A549 (cell line): ENCODE results near the gene NTRK2.

Experiments
- BHLHE40 ChIP-seq: IDR thresholded peaks from 2 replicates; pipeline ENCODE4 v1.6.1; 2012; ENCODE audit warnings: low read depth, low read length, inconsistent platforms
- CHD2 ChIP-seq: fragments of 150-350 bp; IDR thresholded peaks from 2 replicates; pipeline ENCODE4 v1.6.1; 2014; ENCODE audit warnings: low read length; ENCODE audit not compliant: partially characterized antibody
- EHMT2 ChIP-seq: fragments of 200-600 bp; sonication (generic); IDR thresholded peaks from 2 replicates; pipeline ENCODE4 v1.6.1; 2016; ENCODE audit warnings: antibody characterized with exemption, low read depth, mild to moderate bottlenecking, moderate library complexity
- EP300 ChIP-seq, 2 experiments: fragments of >200 bp; sonication (Bioruptor Twin); formaldehyde crosslinking; IDR thresholded peaks; 2 replicates in 1 of 2; 3 replicates in 1 of 2; pipeline ENCODE4 v1.6.1; 2016 to 2017
- FOXS1 ChIP-seq: fragments of 250-450 bp; sonication (Bioruptor Pico); IDR thresholded peaks from 2 replicates; pipeline ENCODE4 v1.5.0; 2020; ENCODE audit warnings: mild to moderate bottlenecking, moderate library complexity
- HOXA7 ChIP-seq: fragments of 250-450 bp; sonication (Bioruptor Pico); IDR thresholded peaks from 2 replicates; pipeline ENCODE4 v1.5.0; 2020; ENCODE audit warnings: mild to moderate bottlenecking, moderate library complexity
- JUN ChIP-seq, 2 experiments: fragments of >200 bp; sonication (Bioruptor Twin); formaldehyde crosslinking; IDR thresholded peaks; 2 replicates in 1 of 2; 3 replicates in 1 of 2; pipeline ENCODE4 v1.6.1; 2016 to 2017
- KDM1A ChIP-seq: fragments of 200-600 bp; sonication (generic); IDR thresholded peaks from 2 replicates; pipeline ENCODE4 v1.6.1; 2016; ENCODE audit warnings: low read depth, mild to moderate bottlenecking
- POLR2A ChIP-seq: IDR thresholded peaks from 2 replicates; pipeline ENCODE4 v1.6.1; 2012; ENCODE audit warnings: mild to moderate bottlenecking, low read length
- POLR2AphosphoS2 ChIP-seq: conservative IDR thresholded peaks from 2 replicates; pipeline ENCODE4 v1.6.1; 2012; ENCODE audit warnings: low read length, improper control_type of control experiment, inconsistent platforms
- RFX5 ChIP-seq: fragments of 450-650 bp; IDR thresholded peaks from 2 replicates; pipeline ENCODE4 v1.7.1; 2014; ENCODE audit warnings: antibody characterized with exemption, mild to moderate bottlenecking, moderate library complexity
- TF ChIP-seq, protein P1 (sequence below): fragments of >200 bp; sonication (Bioruptor Twin); formaldehyde crosslinking; IDR thresholded peaks from 3 replicates; pipeline ENCODE4 v1.5.1; 2016
- TF ChIP-seq, protein P2 (sequence below): IDR thresholded peaks from 2 replicates; pipeline ENCODE4 v1.6.1; 2012
- TF ChIP-seq, protein P3 (sequence below): fragments of 250-450 bp; sonication (Bioruptor Pico); IDR thresholded peaks from 2 replicates; pipeline ENCODE4 v1.5.0; 2021; ENCODE audit warnings: mild to moderate bottlenecking, moderate library complexity, borderline replicate concordance

DNA sequence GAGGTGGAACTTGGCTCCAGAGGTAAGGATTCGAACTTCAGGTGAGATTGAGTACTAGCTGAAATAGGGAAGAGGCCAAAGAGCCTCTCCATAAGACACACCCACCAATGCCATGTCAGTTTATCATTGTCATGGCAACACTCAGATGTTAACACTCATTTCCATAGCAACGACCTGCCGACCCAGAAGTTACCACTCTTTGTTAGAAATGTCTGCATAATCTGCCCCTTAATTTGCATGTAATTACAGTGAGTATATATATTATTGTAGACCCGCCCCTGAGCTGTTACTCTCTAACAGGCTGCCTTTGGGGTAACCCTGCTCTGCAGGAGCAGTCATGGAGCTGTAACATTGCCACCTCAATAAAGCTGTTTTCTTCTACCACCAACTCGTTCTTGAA is 10.2 kb upstream of the NTRK2 start:
- TF ChIP-seq EP300 (IDR thresholded peaks at IDR 0.05) (no peak), EHMT2 (no peak), FOXS1 (CRISPR knock-in tag) (no peak), JUN (IDR thresholded peaks at IDR 0.05) (no peak), POLR2AphosphoS2 (no peak), POLR2A (no peak), RFX5 (no peak), HOXA7 (CRISPR knock-in tag) (no peak), CHD2 (no peak), KDM1A (no peak), BHLHE40 (no peak)
- TF ChIP-seq, protein P1, sequence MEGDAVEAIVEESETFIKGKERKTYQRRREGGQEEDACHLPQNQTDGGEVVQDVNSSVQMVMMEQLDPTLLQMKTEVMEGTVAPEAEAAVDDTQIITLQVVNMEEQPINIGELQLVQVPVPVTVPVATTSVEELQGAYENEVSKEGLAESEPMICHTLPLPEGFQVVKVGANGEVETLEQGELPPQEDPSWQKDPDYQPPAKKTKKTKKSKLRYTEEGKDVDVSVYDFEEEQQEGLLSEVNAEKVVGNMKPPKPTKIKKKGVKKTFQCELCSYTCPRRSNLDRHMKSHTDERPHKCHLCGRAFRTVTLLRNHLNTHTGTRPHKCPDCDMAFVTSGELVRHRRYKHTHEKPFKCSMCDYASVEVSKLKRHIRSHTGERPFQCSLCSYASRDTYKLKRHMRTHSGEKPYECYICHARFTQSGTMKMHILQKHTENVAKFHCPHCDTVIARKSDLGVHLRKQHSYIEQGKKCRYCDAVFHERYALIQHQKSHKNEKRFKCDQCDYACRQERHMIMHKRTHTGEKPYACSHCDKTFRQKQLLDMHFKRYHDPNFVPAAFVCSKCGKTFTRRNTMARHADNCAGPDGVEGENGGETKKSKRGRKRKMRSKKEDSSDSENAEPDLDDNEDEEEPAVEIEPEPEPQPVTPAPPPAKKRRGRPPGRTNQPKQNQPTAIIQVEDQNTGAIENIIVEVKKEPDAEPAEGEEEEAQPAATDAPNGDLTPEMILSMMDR = no peak
- TF ChIP-seq, protein P2, sequence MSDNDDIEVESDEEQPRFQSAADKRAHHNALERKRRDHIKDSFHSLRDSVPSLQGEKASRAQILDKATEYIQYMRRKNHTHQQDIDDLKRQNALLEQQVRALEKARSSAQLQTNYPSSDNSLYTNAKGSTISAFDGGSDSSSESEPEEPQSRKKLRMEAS = no peak
- TF ChIP-seq, protein P3, sequence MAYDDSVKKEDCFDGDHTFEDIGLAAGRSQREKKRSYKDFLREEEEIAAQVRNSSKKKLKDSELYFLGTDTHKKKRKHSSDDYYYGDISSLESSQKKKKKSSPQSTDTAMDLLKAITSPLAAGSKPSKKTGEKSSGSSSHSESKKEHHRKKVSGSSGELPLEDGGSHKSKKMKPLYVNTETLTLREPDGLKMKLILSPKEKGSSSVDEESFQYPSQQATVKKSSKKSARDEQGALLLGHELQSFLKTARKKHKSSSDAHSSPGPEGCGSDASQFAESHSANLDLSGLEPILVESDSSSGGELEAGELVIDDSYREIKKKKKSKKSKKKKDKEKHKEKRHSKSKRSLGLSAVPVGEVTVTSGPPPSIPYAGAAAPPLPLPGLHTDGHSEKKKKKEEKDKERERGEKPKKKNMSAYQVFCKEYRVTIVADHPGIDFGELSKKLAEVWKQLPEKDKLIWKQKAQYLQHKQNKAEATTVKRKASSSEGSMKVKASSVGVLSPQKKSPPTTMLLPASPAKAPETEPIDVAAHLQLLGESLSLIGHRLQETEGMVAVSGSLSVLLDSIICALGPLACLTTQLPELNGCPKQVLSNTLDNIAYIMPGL (CRISPR knock-in tag) = no peak
